ENCODE data around the gene TMEM198. TPM values are rescaled to one million over a fixed set of nuclear protein-coding genes. Genes with fewer than 3 reads are reported as not detected.

Gene TMEM198
- total RNA-seq, 1 experiment from 2014 or later, result 2.3 TPM

GRCh38 chr2:219505585-219505984 lies 38.2 kb upstream of the TMEM198 start:
- in situ Hi-C loops (cut with HindIII; ENCODE audit: low pct_unique_long_range_greater_than_20kb, low sequenced_read_pairs), result no loop called here
- H3K27me3 ChIP-seq (ENCODE audit: control insufficient read depth, insufficient read depth, low read length), result no peaks in the 10 kb centered on the region
- intact Hi-C loops (cut with micrococcal nuclease; ENCODE audit: unreplicated experiment), result no loop called here
- H3K4me1 ChIP-seq (ENCODE audit: control insufficient read depth, insufficient read depth, low read length), result peaks cover 11% of the 10 kb centered on the region
- BruUV-seq (replicated peaks), result no TSS peak
- ATAC-seq, result no peak
- DNase-seq (ENCODE audit: low read depth, low spot score), result no peak
- TF ChIP-seq TCF7L2 (IDR thresholded peaks at IDR 0.05; ENCODE audit: low read depth, low read length), result no peak
- TF ChIP-seq SIN3A (IDR thresholded peaks at IDR 0.05; ENCODE audit: borderline replicate concordance, insufficient read depth, low read depth, low read length), result no peak
- no peak for TF ChIP-seq REST (IDR thresholded peaks at IDR 0.05; ENCODE audit: insufficient read depth in 1 of 2, low read depth in 2 of 2, low read length in 1 of 2)
- no peak for TF ChIP-seq CTCF (IDR thresholded peaks at IDR 0.05)
- TF ChIP-seq POLR2AphosphoS5 (IDR thresholded peaks at IDR 0.05; ENCODE audit: low read depth, low read length), result no peak
- no peaks in the 10 kb centered on the region for H3K9me3 ChIP-seq (ENCODE audit: control insufficient read depth, insufficient read depth, low read depth, low read length)
- H3K27ac ChIP-seq (ENCODE audit: low read length), result no peak overlapping the region
- H3K36me3 ChIP-seq (ENCODE audit: control insufficient read depth, insufficient read depth, low read length), result no peaks in the 10 kb centered on the region
- ChIA-PET POLR2A (no interaction called here), CTCF (no interaction called here)
- H3K4me3 ChIP-seq (ENCODE audit: low read depth in 2 of 2, low read length in 2 of 2), result no peak overlapping the region

GRCh38 chr2:219506153-219506801 lies 37.6 kb upstream of the TMEM198 start:
- H3K4me1 ChIP-seq (ENCODE audit: control insufficient read depth, insufficient read depth, low read length), result peaks cover 12% of the 10 kb centered on the region
- no peaks in the 10 kb centered on the region for H3K27me3 ChIP-seq (ENCODE audit: control insufficient read depth, insufficient read depth, low read length)
- intact Hi-C loops (cut with micrococcal nuclease; ENCODE audit: unreplicated experiment), result no loop called here
- no peaks in the 10 kb centered on the region for H3K9me3 ChIP-seq (ENCODE audit: control insufficient read depth, insufficient read depth, low read depth, low read length)
- ATAC-seq (no peak), DNase-seq (ENCODE audit: low read depth, low spot score) (no peak)
- ChIA-PET CTCF (interaction anchor here (0.7 kb wide), 1 partner anchor 109 kb away, joined by 3 read pairs; no protein-coding TSS in a partner anchor), POLR2A (interaction anchor here (0.6 kb wide), 1 partner anchor 8 kb away, joined by 3 read pairs; the partner anchor contains the start of gene GMPPA)
- H3K27ac ChIP-seq (ENCODE audit: low read length), result no peak overlapping the region
- H3K4me3 ChIP-seq (ENCODE audit: low read depth in 2 of 2, low read length in 2 of 2), result no peak overlapping the region
- no TSS peak for BruUV-seq (replicated peaks)
- H3K36me3 ChIP-seq (ENCODE audit: control insufficient read depth, insufficient read depth, low read length), result no peaks in the 10 kb centered on the region
- in situ Hi-C loops (cut with HindIII; ENCODE audit: low pct_unique_long_range_greater_than_20kb, low sequenced_read_pairs), result no loop called here
- no peak for TF ChIP-seq POLR2AphosphoS5 (IDR thresholded peaks at IDR 0.05; ENCODE audit: low read depth, low read length)
- TF ChIP-seq CTCF (IDR thresholded peaks at IDR 0.05), result no peak
- TF ChIP-seq TCF7L2 (IDR thresholded peaks at IDR 0.05; ENCODE audit: low read depth, low read length), result no peak
- TF ChIP-seq REST (IDR thresholded peaks at IDR 0.05; ENCODE audit: insufficient read depth in 1 of 2, low read depth in 2 of 2, low read length in 1 of 2), result no peak
- TF ChIP-seq SIN3A (IDR thresholded peaks at IDR 0.05; ENCODE audit: borderline replicate concordance, insufficient read depth, low read depth, low read length), result no peak
